GM10248 (cell line): ENCODE measurements around the gene KCNK17.

Source experiments
- CTCF ChIA-PET: fragments of 300-600 bp; sonication (Branson Sonifier 250); formaldehyde crosslinking; extraction: SDS; loops from one replicate; lab custom pipeline; 2021; ENCODE audit warnings: antibody characterized with exemption; lab: Yijun Ruan, JAX
- POLR2A ChIA-PET: fragments of 350-650 bp; sonication (Branson Sonifier 250); formaldehyde crosslinking; extraction: SDS; loops from one replicate; lab custom pipeline; 2020; ENCODE audit warnings: antibody characterized with exemption; lab: Yijun Ruan, JAX
- DNase-seq: peaks from one replicate; pipeline ENCODE4 v3.0.0; 2012; ENCODE audit errors: extremely low spot score
- TF ChIP-seq, protein P1 (sequence below): IDR thresholded peaks from 2 replicates; pipeline ENCODE4 v1.5.1; 2012; ENCODE audit warnings: mild to moderate bottlenecking, low read depth; ENCODE audit errors: extremely low read depth, missing control alignments, control extremely low read depth

Gene KCNK17

DNA sequence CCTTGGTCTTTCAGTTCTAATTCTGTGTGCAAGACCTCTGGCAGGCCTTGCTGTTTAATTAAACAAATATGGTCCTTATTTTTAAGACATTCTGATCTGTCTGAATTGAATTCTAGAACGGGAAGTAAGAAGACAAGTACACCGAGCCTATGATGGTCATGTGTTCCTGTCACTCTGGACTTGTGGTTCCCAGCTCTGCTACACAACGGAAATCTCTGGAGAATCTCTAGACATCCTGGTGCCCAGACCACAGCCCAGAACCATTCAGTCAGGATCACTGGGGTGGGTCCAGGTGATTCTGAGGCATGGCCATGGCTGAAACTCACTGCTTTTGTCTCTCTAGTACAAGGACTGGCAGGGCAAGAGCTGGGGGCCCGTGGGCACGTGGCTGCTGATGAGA, 24.2 kb upstream of the KCNK17 start:
- ChIA-PET POLR2A (no interaction called here), CTCF (interaction anchor here (1.4 to 2.5 kb wide), 2 partner anchors 9 to 10 kb away, joined by 4 to 12 read pairs; no protein-coding TSS in a partner anchor)
- TF ChIP-seq, protein P1, sequence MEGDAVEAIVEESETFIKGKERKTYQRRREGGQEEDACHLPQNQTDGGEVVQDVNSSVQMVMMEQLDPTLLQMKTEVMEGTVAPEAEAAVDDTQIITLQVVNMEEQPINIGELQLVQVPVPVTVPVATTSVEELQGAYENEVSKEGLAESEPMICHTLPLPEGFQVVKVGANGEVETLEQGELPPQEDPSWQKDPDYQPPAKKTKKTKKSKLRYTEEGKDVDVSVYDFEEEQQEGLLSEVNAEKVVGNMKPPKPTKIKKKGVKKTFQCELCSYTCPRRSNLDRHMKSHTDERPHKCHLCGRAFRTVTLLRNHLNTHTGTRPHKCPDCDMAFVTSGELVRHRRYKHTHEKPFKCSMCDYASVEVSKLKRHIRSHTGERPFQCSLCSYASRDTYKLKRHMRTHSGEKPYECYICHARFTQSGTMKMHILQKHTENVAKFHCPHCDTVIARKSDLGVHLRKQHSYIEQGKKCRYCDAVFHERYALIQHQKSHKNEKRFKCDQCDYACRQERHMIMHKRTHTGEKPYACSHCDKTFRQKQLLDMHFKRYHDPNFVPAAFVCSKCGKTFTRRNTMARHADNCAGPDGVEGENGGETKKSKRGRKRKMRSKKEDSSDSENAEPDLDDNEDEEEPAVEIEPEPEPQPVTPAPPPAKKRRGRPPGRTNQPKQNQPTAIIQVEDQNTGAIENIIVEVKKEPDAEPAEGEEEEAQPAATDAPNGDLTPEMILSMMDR = no peak
- no peak for DNase-seq

DNA sequence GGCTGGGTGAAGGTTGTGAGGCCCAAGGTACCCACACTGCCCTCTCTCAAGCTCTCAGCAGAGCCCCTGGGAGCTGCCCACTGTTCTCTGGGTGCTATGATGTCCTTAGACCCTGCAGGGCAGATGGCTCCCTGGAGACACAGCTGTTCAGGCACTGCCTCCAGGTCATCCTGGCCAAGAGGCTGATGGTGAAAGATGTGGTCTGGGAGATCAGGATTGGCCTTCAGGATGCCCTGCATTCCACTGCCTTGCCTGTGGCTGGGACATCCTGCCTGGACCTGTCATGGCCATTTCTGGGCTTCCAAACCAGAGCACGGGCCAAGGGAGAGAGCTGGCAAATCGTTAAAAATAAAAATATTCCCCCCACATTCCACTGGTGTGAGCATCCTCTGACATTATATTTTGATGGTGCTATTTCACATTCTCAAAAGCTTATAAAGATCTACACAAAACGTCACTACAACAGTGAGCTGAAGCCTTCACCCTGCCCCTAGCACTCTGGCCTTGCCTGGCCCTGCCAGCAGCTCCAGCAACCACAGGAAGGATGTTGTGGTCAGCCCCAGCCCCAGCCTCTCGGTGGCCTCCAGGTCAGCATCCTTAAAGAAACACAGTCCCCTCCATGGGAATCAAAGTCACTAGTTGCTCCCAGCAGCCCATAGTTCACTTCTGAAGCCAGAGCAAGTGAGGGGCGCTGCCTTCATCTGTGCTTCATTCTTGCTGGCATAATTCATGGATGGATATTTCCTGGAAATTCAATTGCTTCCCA, 21.7 kb upstream of the KCNK17 start:
- no peak for DNase-seq
- TF ChIP-seq, protein P1 = no peak
- CTCF ChIA-PET = interaction anchor here (1.2 to 1.6 kb wide), 3 partner anchors 11 to 26 kb away, joined by 5 to 7 read pairs (median 6); no protein-coding TSS in a partner anchor
- POLR2A ChIA-PET = interaction anchor here (0.5 kb wide), 1 partner anchor 468 kb away, joined by 4 read pairs; no protein-coding TSS in a partner anchor

DNA sequence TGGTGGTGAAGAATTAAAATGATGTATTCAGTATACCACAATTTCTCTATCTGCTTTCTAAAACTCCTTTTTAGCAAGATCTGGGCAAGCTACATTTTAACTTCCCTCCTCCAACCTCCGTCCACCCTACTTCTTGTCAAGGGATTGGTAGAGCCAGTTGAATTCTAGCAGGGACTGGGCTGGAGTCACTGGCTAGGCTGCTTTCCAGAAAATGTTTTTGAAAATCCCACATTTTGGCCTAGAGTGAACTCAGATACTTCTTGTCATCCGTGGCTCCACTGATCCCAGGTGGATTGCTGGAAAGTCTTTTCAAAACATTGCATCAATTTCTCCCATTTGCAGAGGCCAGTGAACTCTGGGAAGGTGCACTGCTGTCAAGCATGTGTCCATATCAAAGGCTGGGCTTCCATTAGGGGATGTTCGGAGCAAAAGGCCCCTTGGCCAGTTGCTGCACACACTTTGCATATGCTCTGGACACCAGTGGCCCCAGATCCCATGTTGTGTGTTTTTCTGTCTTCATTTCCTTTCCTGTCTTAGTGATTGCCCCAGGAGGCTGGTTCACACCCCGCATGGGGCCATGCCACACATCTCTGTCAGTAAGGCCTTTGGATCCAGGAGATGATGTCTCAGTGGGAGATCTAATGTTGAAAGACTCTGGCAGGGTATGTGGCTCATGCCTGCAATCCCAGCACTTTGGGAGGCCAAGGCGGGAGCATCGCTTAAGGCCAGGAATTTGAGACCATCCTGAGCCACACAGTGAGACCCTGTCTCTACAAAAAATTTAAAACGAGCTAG, 19.6 kb upstream of the KCNK17 start:
- CTCF ChIA-PET = interaction anchor here (1.4 to 1.9 kb wide), 2 partner anchors 10 to 16 kb away, joined by 3 to 4 read pairs; no protein-coding TSS in a partner anchor

DNA sequence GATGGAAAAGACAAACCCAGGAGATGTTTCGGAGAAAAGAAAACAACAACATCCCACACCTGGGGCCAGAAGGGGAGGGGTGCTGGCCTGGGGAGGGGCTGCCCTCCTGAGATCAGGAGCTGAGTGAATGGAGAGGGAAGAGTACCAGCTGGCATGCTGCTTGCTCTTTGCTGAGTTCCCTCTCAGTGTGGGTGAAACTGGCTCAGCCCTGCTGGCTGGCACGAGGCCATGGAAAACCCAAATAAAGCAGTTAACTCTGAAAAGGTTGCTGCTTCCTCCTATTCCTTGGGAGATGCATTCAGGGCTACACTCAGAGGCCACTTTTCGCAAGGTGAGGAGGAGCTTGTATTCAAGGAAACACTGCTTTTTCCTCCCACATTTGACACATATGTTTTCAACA, 16.3 kb upstream of the KCNK17 start:
- ChIA-PET POLR2A (no interaction called here), CTCF (interaction anchor here (0.9 to 1.9 kb wide), 4 partner anchors 9 to 164 kb away, joined by 3 to 7 read pairs (median 4); no protein-coding TSS in a partner anchor)
- TF ChIP-seq, protein P1 = no peak
- no peak for DNase-seq

More for the DNA sequence above, 19.6 kb upstream of the KCNK17 start:
- POLR2A ChIA-PET = no interaction called here
- no peak for DNase-seq
- TF ChIP-seq, protein P1 = no peak

DNA sequence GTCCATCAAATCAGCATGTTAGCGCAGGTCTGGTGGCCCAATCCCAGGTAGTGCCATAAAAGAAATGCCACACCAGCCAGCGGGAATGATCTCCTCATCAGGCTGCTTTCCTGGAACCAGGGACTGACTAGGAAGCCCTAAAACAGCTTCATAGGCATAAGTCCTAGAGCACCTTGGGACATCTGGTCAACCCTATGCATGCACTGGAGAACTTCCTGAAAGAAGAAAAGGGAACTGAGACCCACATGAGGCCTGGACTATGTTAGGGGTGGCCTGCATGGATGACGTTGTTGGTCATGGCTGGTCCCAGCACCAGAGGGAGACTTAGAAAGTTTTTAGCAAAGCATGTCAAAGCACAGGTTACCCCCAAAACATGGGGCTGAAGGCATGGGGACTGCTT, 15.8 kb upstream of the KCNK17 start:
- TF ChIP-seq, protein P1 = no peak
- peak; percentile 67 for DNase-seq
- CTCF ChIA-PET = interaction anchor here (1.4 to 1.9 kb wide), 2 partner anchors 10 to 17 kb away, joined by 3 to 7 read pairs; no protein-coding TSS in a partner anchor
- POLR2A ChIA-PET = no interaction called here

DNA sequence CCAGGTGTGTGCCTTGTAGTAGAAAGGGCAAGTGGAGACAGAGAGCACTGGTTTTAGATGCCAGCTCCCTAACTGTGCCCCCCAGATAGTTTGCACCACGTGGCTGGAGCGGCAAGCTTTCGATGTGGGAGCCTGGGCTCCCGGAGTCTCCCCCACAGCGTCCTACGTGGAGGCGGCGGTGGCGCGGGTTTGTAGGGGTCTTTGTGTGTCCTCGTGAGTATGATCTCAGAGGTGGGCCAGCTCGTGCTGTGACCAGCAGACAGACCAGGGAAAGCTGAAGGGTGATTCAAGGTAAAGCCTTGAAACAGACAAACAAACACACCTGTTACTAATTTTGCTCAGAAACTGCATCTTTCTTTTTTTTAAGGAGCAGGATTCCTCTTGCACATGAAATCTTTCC, 13.8 kb upstream of the KCNK17 start:
- TF ChIP-seq, protein P1 = no peak
- POLR2A ChIA-PET = no interaction called here
- CTCF ChIA-PET = no interaction called here
- DNase-seq = no peak
